Stimulated activated CD4-positive, alpha-beta T cell treated with anti-CD3 and anti-CD28 coated beads, Interleukin-12 subunit alpha, Interleukin-12 subunit beta, amount 100 ng/mL, for 24 hours (primary cell): ENCODE results near the gene SLC15A5.

Experiments used
- DNase-seq, 2 experiments: peaks; one replicate each; pipeline ENCODE4 v3.0.0-alpha.2; 2020; ENCODE audit warnings: low read depth in 2 of 2

Gene SLC15A5

DNA sequence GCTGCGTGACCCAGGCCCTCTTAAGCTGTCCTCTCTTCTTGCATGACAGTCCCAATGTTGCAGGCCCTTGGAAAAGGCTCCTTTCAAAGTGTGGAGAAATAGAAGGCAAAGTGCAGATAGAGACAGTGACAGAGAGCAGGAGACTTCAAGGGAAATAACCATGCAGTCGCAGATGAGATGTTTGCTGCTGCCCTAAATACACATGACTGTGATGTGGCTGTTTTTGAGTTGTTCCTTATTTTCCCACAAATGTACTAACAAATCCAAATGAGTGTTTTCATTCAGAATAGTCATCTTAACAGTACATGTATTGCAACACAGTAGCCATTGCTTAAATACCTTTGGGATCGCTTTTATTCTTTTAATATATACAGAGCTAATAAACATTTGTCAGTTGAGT lies 101.6 kb downstream of the SLC15A5 start:
- no peak for DNase-seq

DNA sequence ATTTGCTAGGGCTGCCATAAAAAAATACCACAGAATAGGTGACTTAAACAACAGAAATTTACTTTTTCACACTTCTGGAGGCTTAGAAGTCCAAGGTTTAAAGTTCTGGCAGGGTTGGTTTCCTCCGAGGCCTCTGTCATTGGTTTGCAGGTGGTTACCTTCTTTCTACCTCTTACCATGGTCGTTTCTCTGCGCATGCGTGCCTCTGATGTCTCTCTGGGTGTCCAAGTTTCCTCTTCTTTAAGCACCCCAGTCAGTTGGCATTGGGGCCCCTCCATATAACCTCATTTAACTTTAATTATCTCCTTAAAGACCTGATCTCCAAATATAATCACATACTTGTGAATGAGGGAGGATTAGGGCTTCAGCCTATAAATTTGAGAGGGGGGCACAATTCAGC lies 103.2 kb downstream of the SLC15A5 start:
- no peak for DNase-seq

DNA sequence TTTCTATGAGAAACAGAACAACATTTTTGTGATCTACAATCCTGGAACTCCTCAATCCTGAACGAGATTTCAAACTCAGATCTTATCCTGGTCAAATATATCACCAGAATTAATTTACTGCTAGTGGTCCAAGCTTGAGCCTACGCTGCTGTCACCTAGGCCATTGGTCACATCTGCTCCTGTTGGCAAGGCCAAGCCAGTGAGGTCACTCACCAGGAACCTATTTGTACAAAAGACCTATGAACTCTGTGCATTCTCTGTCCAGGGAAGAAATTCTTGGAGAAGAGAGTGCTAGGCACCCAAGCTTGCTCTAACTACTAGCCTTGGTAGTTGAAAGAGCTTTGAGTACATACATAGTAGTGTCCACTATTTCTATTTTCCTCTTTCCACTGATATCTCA lies 106.1 kb downstream of the SLC15A5 start:
- no peak for DNase-seq

DNA sequence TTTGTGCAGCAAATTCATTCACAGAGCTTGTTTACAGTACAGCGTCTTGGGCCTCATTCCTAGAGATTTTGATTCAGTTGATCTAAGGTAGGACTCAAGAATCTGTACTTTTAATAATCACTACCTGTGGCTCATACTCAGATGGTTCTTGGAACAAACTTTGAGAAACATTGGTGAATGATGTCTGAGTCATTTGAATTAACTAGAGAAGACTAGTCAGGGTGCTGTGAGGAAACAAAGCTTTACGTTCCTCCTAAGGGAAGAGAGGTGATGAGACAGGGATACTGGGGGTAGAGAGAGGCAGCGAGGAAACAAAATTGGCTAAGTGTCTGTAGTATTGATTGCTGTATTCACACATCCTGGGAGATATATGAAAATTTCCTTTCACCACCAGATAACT lies 109.4 kb downstream of the SLC15A5 start:
- DNase-seq: no peak

DNA sequence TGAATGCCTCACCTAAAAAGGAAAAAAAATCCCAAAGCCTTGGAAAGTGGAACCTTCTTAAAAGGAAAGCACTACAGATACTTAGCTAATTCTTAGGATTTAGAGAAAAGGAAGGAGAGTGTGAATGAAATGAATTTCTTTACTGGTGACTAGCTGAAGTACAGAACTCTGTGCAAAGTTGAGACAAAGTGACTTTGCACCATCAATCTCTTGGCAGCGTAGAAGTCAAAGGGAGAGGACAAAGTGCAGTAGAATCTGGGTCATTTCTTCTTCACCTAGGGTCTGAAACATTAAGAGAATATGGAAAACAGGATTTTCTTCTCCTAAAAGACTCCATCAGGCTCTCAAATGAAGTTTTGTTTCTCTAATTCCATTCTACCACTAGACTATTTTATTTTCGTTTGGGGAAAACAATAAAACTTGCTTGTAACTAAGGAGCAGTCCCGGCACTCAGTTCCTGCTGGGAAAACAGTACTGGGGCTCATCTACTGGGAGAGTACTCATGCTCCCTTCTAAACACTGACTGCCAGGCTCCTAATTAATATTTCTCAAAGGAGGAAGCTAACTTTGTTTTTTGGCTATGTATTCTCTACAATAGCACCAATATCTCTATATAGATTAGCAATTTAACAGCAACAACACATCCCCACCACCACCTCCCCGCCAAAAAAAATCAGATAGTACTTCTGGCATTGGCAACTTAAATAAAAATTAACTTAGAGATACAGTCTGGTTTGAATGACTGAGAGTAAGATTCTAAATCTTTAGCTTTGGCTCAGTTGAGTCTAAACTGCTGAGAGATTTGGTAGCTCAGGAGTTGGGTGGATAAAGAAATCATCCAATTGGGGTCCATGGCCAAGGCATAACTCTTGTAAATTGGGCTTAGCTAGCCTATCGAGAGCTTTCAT lies 110.7 kb downstream of the SLC15A5 start:
- DNase-seq: no peak

DNA sequence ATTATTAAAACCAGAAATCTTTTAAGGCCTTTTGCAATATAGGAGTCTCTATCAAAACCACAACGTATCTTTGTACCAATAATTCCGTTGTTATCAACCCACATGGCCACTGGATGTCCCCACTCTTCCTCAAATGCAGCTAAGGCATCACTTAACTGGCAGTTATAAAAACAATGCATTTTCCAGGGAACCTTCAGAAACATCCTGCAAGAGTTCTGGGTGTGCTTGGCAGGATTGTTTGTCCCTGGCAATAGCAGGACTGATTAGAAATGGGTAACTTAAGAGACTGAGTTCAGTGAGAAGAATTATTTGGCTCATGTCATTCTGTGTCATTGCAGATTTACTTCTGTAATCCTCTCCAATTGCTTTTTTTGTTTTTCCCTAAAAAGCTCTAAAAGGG lies 112.0 kb downstream of the SLC15A5 start:
- DNase-seq: no peak

DNA sequence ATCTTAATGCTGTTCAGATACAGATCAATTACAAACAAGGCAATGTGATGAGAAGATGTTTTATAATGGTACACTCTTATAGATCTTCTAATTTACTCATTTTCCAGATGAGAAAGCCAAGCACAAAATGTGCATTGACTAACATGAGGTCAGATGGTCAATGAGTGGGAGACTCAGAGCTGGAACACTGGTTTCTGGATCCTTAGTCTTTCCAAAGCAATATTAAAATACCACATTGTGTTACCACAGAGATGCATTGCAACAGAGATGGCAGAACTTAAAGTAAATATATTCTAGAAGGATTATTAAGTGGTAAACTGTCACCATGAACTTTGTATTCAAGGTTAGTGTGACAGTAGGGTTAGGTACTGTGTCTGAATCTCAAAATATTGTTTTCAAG lies 113.6 kb downstream of the SLC15A5 start:
- no peak for DNase-seq

DNA sequence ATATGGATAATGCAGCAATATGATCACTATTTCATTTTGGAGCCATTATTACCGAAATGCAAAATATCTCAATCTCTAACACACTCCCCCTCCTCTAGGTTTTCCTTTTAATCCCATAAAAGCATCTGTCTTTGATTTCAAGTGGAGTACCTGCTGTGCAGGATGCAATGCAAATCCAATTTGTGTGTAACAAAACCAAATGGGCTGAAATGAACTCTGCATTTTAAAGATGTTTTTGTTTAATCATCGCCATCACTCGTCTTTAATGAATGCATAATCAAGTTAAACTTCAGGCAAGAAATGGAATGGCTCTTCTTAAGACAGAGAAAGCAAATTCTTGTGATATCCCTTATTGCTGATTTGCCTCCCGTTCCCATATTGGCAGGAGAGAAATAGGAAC lies 114.3 kb downstream of the SLC15A5 start:
- DNase-seq: no peak

DNA sequence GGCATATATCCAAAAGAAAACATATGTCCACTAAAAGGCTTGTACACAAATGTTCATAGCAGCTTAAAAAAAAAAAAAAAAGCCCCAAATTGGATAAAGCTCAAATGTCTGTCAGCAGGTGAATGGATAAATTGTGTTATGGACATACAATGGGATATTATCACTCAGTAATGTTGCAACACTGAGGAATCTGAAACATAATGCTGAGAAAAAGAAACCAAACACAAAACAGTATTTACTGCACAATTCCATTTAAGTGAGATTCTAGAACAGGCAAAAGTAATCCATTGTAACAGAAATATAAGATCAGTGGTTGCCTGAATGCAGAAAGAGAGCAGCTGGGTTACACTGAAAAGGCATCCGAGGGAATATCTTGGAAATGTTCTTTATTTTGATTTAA lies 117.9 kb downstream of the SLC15A5 start:
- no peak for DNase-seq

DNA sequence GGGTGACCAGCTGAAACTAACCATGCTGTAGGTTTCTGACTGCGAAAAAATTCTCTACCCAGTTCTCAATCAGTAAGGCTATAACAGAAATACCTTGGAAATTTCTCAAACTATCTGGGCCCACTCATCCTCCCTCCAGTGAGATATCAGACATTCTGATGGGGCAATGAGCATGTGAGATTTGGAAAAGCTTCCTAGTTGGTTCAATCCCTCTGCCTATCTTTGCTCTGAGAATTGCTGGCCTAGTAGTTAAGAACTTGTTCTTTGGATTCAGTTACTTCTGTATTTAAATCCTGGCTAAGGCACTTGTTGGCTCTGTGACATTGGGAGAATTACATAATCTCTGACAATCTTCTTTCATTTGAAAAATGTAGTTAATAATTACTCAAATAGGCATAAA lies 119.4 kb downstream of the SLC15A5 start:
- no peak for DNase-seq

DNA sequence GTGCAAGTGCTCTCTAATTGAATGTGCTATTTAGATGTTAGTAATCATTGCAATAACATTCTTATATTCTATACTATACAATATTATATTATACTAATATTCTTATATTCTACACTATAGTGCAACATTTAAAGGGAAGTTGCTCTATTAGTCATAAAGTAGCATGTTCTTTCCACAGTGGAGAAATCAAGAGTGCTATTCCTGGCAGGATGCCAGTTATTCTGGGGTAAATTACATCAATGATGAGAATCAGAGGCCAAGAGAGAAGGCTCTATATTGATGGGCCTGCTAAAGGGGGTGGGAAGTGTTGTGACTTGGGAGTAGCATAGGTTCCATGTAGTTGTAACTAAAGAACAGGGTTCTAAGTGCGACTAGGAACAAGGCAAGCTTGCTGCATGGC lies 121.5 kb downstream of the SLC15A5 start:
- DNase-seq: no peak

DNA sequence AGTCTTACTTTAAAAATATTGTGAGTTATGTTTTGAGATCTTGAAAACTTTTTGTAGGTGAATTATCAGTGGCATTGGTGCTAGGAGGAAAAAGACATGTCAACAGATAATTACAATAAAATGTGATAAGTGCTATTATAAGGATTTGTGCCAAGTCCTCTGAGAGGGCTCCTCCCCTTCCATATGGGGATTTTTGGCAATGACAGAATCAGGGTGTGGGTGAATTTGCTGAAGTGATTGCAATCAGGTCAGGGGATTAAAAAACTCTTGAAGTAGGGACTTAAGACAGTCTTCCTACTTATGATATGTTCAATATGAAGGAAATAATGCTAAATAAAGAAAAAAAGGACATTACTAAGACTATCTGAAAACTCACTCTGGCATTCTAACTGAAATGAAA lies 122.5 kb downstream of the SLC15A5 start:
- DNase-seq: no peak

DNA sequence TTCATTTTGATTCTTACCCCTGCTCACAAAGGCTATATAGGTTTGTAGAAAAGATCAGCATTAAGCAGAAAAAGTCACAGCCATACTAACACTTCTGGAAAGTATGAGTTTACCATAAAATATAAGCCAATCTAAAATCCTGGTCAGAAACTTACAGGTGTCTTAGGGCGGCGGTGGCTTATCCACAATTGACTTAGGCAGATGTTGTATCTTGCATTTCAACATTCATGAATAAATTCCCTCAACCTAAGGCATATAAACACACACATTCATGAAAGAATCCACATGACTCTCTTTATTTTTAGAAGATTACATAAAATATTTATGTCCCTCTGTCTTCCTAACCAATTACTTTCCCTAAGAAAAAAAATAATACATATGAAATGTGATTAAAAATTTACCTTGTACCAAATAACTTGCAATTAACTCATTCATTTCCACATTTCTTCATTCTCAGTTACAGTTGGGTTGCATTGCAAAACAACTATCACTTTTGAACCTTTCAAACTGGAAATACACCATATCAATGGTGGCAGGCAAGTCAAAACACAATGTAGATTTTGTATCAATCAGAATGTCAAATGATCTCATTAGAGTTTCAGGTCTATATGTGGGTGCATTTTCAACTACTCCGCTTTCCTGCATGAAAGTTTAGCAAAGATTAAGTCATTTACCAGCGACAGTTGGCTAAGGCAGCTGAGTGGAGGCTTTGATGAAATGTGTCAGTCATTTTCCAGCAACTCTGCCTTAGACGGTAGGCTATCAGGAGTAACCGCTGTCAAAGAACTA lies 124.4 kb downstream of the SLC15A5 start:
- DNase-seq: no peak

DNA sequence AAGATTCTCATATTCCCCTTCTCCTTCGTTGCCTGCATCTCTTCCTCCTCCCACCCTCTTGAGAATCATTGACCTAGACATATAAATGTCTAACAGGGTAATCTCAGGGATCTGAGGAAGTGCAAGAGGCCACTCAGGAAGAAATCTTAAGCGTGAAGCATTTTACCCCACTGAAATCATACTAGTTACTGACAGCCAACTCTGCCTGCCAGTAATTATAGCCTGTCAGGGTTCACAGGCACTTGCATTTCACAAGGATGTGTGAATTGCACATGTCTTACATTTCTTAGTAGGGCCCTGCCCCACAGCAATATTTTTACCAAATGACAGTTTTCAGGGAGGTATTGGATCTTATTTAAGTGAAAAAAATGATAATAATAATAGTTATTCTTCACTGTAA lies 127.2 kb downstream of the SLC15A5 start:
- no peak for DNase-seq

DNA sequence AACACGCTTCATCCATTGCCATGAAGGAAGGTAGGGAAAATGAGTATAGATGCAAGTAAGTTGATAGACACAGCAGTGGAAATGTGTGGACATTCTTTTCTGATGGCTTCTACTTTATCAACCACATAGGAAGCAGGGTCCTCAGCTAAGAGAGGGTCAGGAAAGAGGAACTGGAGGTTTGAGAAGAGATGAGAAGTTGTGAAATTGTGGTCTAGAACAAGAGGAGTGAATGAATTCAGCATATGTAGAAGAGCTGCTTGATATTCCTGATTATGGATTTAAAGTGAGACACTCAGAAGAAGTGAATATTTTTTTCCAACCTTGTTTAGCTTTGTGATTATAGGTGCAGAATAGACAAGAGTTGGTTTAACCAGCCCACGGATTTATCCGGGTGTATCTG lies 128.5 kb downstream of the SLC15A5 start:
- no peak for DNase-seq
